ENCODE measurements around the gene TLCD3A.

- TF ChIP-seq GTF2E2 (tag; IDR thresholded peaks at IDR 0.05) (no peak), DPF2 (IDR thresholded peaks at IDR 0.05) (no peak)
Observed at GRCh38 chr17:750431-751037, 18.1 kb downstream of the TLCD3A start.

All from K562 (cell line).